Lung (tissue), 12 donors: Measurements from ENCODE around the gene MAP3K12. TPM values are rescaled to one million over a fixed set of nuclear protein-coding genes. Genes with fewer than 3 reads are reported as not detected.

Source experiments
- ATAC-seq: fragments of 200-7000 bp; cut with Tn5 transposase; one replicate; pipeline ENCODE4 v1.9.1; 2020; ENCODE audit warnings: moderate number of reproducible peaks; ENCODE audit not compliant: insufficient read depth, low FRiP score
- DNase-seq, 3 donors: peaks; one replicate each; pipeline ENCODE4 v3.0.0-alpha.2; 2013 to 2017
- H3K27ac ChIP-seq, 2 donors: one replicate each; pipeline ENCODE4 v1.5.1; 2013; ENCODE audit warnings: mild to moderate bottlenecking in 2 of 2, moderate library complexity in 2 of 2, control low read depth in 1 of 2, inconsistent platforms in 1 of 2, low read depth in 1 of 2, low read length in 1 of 2
- H3K27me3 ChIP-seq, 3 donors: one replicate each; pipeline ENCODE4 v1.5.1; 2013; ENCODE audit warnings: low read length in 2 of 3; ENCODE audit not compliant: control insufficient read depth in 3 of 3, insufficient read depth in 3 of 3
- H3K36me3 ChIP-seq, 4 donors: one replicate each; pipeline ENCODE4 v1.5.1; 2013; ENCODE audit warnings: low read length in 4 of 4, mild to moderate bottlenecking in 1 of 4, moderate library complexity in 1 of 4; ENCODE audit not compliant: control insufficient read depth in 4 of 4, insufficient read depth in 4 of 4
- H3K4me1 ChIP-seq, 5 donors: one replicate each; pipeline ENCODE4 v1.5.1; 2013; ENCODE audit warnings: low read length in 5 of 5, mild to moderate bottlenecking in 2 of 5, moderate library complexity in 1 of 5; ENCODE audit not compliant: control insufficient read depth in 5 of 5, insufficient read depth in 5 of 5
- H3K4me3 ChIP-seq: one replicate; pipeline ENCODE4 v1.5.1; 2013; ENCODE audit warnings: mild to moderate bottlenecking, control low read depth, moderate library complexity
- H3K9ac ChIP-seq, 2 donors: one replicate each; pipeline ENCODE4 v1.5.1; 2013; ENCODE audit warnings: low read length in 2 of 2, control low read depth in 1 of 2; ENCODE audit not compliant: insufficient read depth in 1 of 2
- H3K9me3 ChIP-seq, 4 donors: one replicate each; pipeline ENCODE4 v1.5.1; 2013; ENCODE audit warnings: low read length in 3 of 4, mild to moderate bottlenecking in 1 of 4, moderate library complexity in 1 of 4; ENCODE audit not compliant: control insufficient read depth in 4 of 4, insufficient read depth in 3 of 4
- CTCF ChIP-seq: IDR thresholded peaks from 2 replicates; pipeline ENCODE4 v1.5.1; 2012; ENCODE audit warnings: mild to moderate bottlenecking; ENCODE audit errors: control extremely low read depth, extremely low read depth
- WGBS, 2 donors: extraction: QIAGEN DNeasy Blood & Tissue Kit; methylation state at CpG; one replicate each; pipeline ENCODE4 v1.1.7; 2013; 5-methylcytosine and 5-hydroxymethylcytosine counted together
- polyA plus RNA-seq, 2 donors: library from polyadenylated mRNA; stranded (reverse); fragments of 200-250 nt; gene quantifications; one replicate each; pipeline ENCODE4 v1.2.1, GENCODE V29; 2013
- total RNA-seq, 2 donors: library from RNA; depleted of rRNA in 1 of 2; stranded (reverse); fragments of >200 nt in 1 of 2; gene quantifications; one replicate each; pipeline ENCODE4 v1.2.1, GENCODE V29; 2014 to 2021
- donor health status: control.
- donor health status: control.
- donor health status: Bipolar disorder and iron deficiency.
- donor health status: healthy.
- donor health status: DM: yes; HTN: yes; CAD: no.

The MAP3K12 gene
- total and polyA plus RNA-seq, 4 donors, result 13.4 to 25.4 (median 20.1) TPM

- DNase-seq, result no peak
- Histone ChIP-seq H3K27ac (no peak overlapping the region), H3K9ac (no peak overlapping the region), H3K4me1 (peaks cover 0 to 5% (median 0%) of the 10 kb centered on the region in 5 donors), H3K27me3 (no peaks in the 10 kb centered on the region), H3K9me3 (no peaks in the 10 kb centered on the region), H3K36me3 (peaks cover 29 to 68% (median 58%) of the 10 kb centered on the region in 4 donors), H3K4me3 (no peak overlapping the region)
- no peak for ATAC-seq
- no peak for TF ChIP-seq CTCF
- 84 to 94% methylated on average over 5 of the region's 5 CpGs for WGBS, 2 donors
These were observed 19.9 kb downstream of the MAP3K12 start for GRCh38 chr12:53479331-53479730.

GRCh38 chr12:53478865-53479264 lies 20.4 kb downstream of the MAP3K12 start:
- H3K27ac ChIP-seq, result no peak overlapping the region
- no peak for TF ChIP-seq CTCF
- DNase-seq (no peak), ATAC-seq (no peak)
- peaks cover 0 to 5% (median 0%) of the 10 kb centered on the region in 5 donors for H3K4me1 ChIP-seq
- peaks cover 29 to 68% (median 59%) of the 10 kb centered on the region in 4 donors for H3K36me3 ChIP-seq
- no peaks in the 10 kb centered on the region for H3K27me3 ChIP-seq
- H3K4me3 ChIP-seq, result no peak overlapping the region
- H3K9me3 ChIP-seq, result no peaks in the 10 kb centered on the region
- H3K9ac ChIP-seq, result no peak overlapping the region
- 53 to 67% methylated on average over 1 of the region's 1 CpG for WGBS, 2 donors

- H3K9me3 ChIP-seq, result no peaks in the 10 kb centered on the region
- no peak overlapping the region for H3K9ac ChIP-seq
- ATAC-seq (no peak), DNase-seq (no peak)
- H3K36me3 ChIP-seq, result peaks cover 36 to 80% (median 52%) of the 10 kb centered on the region in 4 donors
- TF ChIP-seq CTCF, result no peak
- WGBS, 2 donors, result 73 to 77% methylated on average over 2 of the region's 2 CpGs
- H3K4me1 ChIP-seq, result peaks cover 0 to 5% (median 0%) of the 10 kb centered on the region in 5 donors
- no peaks in the 10 kb centered on the region for H3K27me3 ChIP-seq
- no peak overlapping the region for H3K27ac ChIP-seq
- H3K4me3 ChIP-seq, result no peak overlapping the region
These were observed 22.5 kb downstream of the MAP3K12 start for GRCh38 chr12:53476769-53477209.

- Histone ChIP-seq H3K4me3 (no peak overlapping the region), H3K9ac (no peak overlapping the region), H3K27ac (no peak overlapping the region), H3K4me1 (peaks cover 0 to 5% (median 0%) of the 10 kb centered on the region in 5 donors), H3K9me3 (no peaks in the 10 kb centered on the region), H3K27me3 (no peaks in the 10 kb centered on the region), H3K36me3 (peaks cover 38 to 82% (median 54%) of the 10 kb centered on the region in 4 donors)
- 63 to 76% methylated on average over 13 of the region's 13 CpGs for WGBS, 2 donors
- no peak for DNase-seq
- TF ChIP-seq CTCF, result no peak
- ATAC-seq, result no peak
These were observed 24.4 kb downstream of the MAP3K12 start for GRCh38 chr12:53474819-53475218.
